Ectodermal cell (in vitro differentiated cells): ENCODE measurements around the gene GNB3.
"Not testable (repeated sequence)": the region's sequence is repeated elsewhere in the genome, so short reads cannot be mapped to it uniquely, and the experiment has no call there.

Source experiments
- H3K27ac ChIP-seq: 2 replicates; pipeline ENCODE4 v1.7.0; 2013; ENCODE audit warnings: mild to moderate bottlenecking, low read depth, low read length; ENCODE audit not compliant: insufficient read depth, poor library complexity, severe bottlenecking
- H3K27me3 ChIP-seq: 2 replicates; pipeline ENCODE4 v1.7.0; 2013; ENCODE audit warnings: mild to moderate bottlenecking, low read length; ENCODE audit not compliant: insufficient read depth, control insufficient read depth, poor library complexity, severe bottlenecking
- H3K36me3 ChIP-seq: one replicate; pipeline ENCODE4 v1.7.0; 2013; ENCODE audit warnings: low read length; ENCODE audit not compliant: control insufficient read depth, insufficient read depth
- H3K4me1 ChIP-seq: one replicate; pipeline ENCODE4 v1.7.0; 2013; ENCODE audit warnings: low read length; ENCODE audit not compliant: control insufficient read depth, insufficient read depth
- H3K4me3 ChIP-seq: 2 replicates; pipeline ENCODE4 v1.7.0; 2013; ENCODE audit warnings: low read depth, low read length, control low read depth; ENCODE audit not compliant: insufficient read depth
- H3K9me3 ChIP-seq: 2 replicates; pipeline ENCODE4 v1.7.0; 2013; ENCODE audit warnings: mild to moderate bottlenecking, low read length, moderate library complexity; ENCODE audit not compliant: control insufficient read depth
- WGBS, 2 experiments: methylation state at CpG; one replicate each; pipeline ENCODE4 v1.1.7; 2013; ENCODE audit warnings: missing lambda C conversion rate in 2 of 2; 5-methylcytosine and 5-hydroxymethylcytosine counted together

The GNB3 gene

GRCh38 chr12:6868211-6869048 is 27.7 kb downstream of the GNB3 start:
- WGBS, 2 experiments: 6 to 7% methylated on average over 22 of the region's 22 CpGs
- Histone ChIP-seq H3K4me3 (peak overlapping the region; percentile 94), H3K27me3 (no peaks in the 10 kb centered on the region), H3K4me1 (peaks cover 14% of the 10 kb centered on the region), H3K36me3 (peaks cover 38% of the 10 kb centered on the region), H3K9me3 (no peaks in the 10 kb centered on the region), H3K27ac (peak overlapping the region; percentile 45)

- Histone ChIP-seq H3K4me3 (peak overlapping the region; percentile 94), H3K36me3 (peaks cover 30% of the 10 kb centered on the region), H3K27ac (peak overlapping the region; percentile 70), H3K9me3 (no peaks in the 10 kb centered on the region), H3K27me3 (no peaks in the 10 kb centered on the region), H3K4me1 (peaks cover 14% of the 10 kb centered on the region)
- 45 to 47% methylated on average over 12 of the region's 12 CpGs for WGBS, 2 experiments
Measured at GRCh38 chr12:6869049-6870021, 28.6 kb downstream of the GNB3 start.

GRCh38 chr12:6870304-6870703 is 29.6 kb downstream of the GNB3 start:
- not testable (repeated sequence) for H3K9me3 ChIP-seq, H3K4me3 ChIP-seq, H3K27ac ChIP-seq, H3K27me3 ChIP-seq
- H3K36me3 ChIP-seq: peaks cover 24% of the 10 kb centered on the region
- H3K4me1 ChIP-seq: peaks cover 14% of the 10 kb centered on the region
- 89 to 94% methylated on average over 4 of the region's 4 CpGs for WGBS, 2 experiments

- no peaks in the 10 kb centered on the region for H3K27me3 ChIP-seq
- H3K27ac ChIP-seq: no peak overlapping the region
- 88 to 89% methylated on average over 12 of the region's 12 CpGs for WGBS, 2 experiments
- H3K4me1 ChIP-seq: peaks cover 12% of the 10 kb centered on the region
- H3K36me3 ChIP-seq: peaks cover 20% of the 10 kb centered on the region
- peak overlapping the region; percentile 62 for H3K4me3 ChIP-seq
- H3K9me3 ChIP-seq: no peaks in the 10 kb centered on the region
Measured at GRCh38 chr12:6871052-6871957, 30.6 kb downstream of the GNB3 start.

- WGBS, 2 experiments: 7 to 8% methylated on average over 40 of the region's 40 CpGs
- Histone ChIP-seq H3K27ac (peak overlapping the region; percentile 30), H3K4me3 (peak overlapping the region; percentile 62), H3K36me3 (peaks cover 20% of the 10 kb centered on the region), H3K27me3 (no peaks in the 10 kb centered on the region), H3K9me3 (no peaks in the 10 kb centered on the region), H3K4me1 (peaks cover 5% of the 10 kb centered on the region)
Measured at GRCh38 chr12:6872073-6873048, 31.6 kb downstream of the GNB3 start.

- H3K27ac ChIP-seq: peak within 1 kb of the TSS; percentile 82
- WGBS, 2 experiments: 1% methylated on average over 66 of the region's 66 CpGs
- peaks cover 5% of the 10 kb centered on the region for H3K4me1 ChIP-seq
Measured at GRCh38 chr12:6873094-6874014, 32.6 kb downstream of the GNB3 start, which contains the start of gene SPSB2. SPSB2 (minus strand) TSS chr12:6873303; CDS start chr12:6872901, 402 bp downstream.

GRCh38 chr12:6874015-6874368 is 33.3 kb downstream of the GNB3 start:
- H3K4me1 ChIP-seq, H3K9me3 ChIP-seq, H3K27me3 ChIP-seq: not testable (repeated sequence)
- Histone ChIP-seq H3K4me3 (peak overlapping the region; percentile 62), H3K36me3 (peaks cover 20% of the 10 kb centered on the region), H3K27ac (peak overlapping the region; percentile 82)
- whole genome bisulfite sequencing, 2 experiments: 68 to 70% methylated on average over 9 of the region's 9 CpGs

More at GRCh38 chr12:6873094-6874014, 32.6 kb downstream of the GNB3 start, which contains the start of gene SPSB2:
- H3K4me3 ChIP-seq: peak within 1 kb of the TSS; percentile 62
- no peaks in the 10 kb centered on the region for H3K27me3 ChIP-seq
- peaks cover 20% of the 10 kb centered on the region for H3K36me3 ChIP-seq
- no peaks in the 10 kb centered on the region for H3K9me3 ChIP-seq

GRCh38 chr12:6879824-6880223 is 39.1 kb downstream of the GNB3 start:
- H3K4me1 ChIP-seq, H3K4me3 ChIP-seq, H3K27ac ChIP-seq, H3K9me3 ChIP-seq, H3K36me3 ChIP-seq, H3K27me3 ChIP-seq: not testable (repeated sequence)
- 92 to 94% methylated on average over 10 to 11 of the region's 11 CpGs for WGBS, 2 experiments
